HL-60/S4 treated with retinoic acid at 250 ng/mL for 4 days and 3 days (cell line): ENCODE results near the gene USP32.
"Not testable (repeated sequence)": the region's sequence is repeated elsewhere in the genome, so short reads cannot be mapped to it uniquely, and the experiment has no call there.

Source experiments
- in situ Hi-C: fragments of 300-500 bp; cut with MboI; formaldehyde crosslinking; loops from 2 replicates; pipeline ENCODE4 v1.7.0; 2022; ENCODE audit warnings: low sequenced_read_pairs

Gene USP32

DNA sequence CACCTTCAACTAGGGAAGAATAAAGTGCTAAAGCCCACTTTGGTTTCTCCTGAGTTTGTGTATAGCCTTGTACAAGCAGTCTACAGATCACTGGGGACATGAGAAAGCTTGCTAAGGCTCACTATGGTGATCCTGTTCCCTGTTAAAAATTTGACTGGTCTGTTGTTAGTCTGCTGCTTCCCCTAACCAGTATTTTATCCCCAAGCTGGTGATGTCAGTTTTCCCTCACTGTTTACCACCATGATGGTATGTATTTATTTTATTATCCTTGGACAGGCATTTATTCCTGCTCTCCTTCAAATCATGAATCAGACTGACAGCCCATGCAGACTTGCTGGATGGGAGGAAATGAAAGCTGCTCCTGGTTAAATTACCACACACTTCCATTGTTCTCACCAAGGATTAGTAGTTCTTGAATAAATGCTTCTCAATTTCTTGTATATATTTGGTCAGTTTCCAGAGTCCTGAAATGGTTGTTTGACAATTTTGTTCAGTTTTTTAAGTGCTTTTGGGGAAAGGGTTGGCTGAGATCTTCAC lies 142.6 kb downstream of the USP32 start:
- in situ Hi-C loops: no loop called here

DNA sequence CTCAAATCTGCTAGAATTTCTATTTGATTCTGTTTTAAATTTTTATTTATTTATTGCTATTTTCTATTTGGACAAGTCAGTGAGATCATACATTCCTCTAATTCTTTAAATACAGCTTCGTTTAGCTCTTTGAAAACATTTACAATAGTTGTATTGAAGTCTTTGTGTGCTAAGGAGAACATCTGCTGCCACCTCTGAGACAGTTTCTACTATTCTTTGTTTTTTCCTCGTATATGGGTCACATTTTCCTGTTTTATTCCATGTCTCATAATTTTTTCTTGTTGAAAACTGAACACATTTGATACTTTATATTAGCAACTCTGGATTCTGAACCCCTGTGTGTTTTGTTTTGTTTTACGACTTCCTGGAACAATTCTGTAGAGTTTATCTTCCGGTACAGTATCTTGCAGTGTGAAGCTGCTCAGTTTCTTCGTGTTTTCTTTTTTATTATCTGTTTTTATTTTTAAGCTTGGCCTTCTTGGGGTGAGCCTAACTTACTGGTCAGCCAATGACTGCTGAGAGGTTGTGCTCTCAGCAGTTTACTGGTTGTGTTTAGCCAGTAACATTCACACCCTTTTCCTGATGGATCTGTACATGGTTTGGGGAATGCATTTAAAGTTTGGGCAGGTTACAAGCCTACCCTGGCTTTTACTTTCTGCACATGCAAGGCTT lies 143.2 kb downstream of the USP32 start:
- in situ Hi-C loops: no loop called here

GRCh38 chr17:60247836-60248461 lies 144.0 kb downstream of the USP32 start:
- in situ Hi-C loops: no loop called here

GRCh38 chr17:60244656-60245055 lies 147.3 kb downstream of the USP32 start:
- in situ Hi-C loops: no loop called here

GRCh38 chr17:60240290-60240689 lies 151.6 kb downstream of the USP32 start:
- in situ Hi-C loops: no loop called here

DNA sequence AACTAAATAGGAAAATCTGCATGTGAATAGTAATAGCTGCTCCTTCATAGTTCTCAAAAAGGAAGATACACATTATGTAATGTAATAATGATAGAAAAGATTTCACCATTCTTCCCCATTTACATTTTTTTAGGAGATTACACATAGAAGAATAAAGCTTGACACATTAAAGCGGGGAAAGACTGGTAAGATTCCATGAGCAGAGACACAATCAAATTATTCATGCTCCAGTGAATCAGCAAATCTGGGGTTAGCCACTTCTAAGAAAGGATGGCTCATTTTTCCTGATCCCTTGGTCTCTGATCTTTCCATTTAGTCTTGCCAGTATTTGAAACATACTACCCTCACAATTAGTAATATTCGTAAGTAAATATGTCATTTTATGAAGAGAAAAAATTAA lies 160.2 kb downstream of the USP32 start:
- in situ Hi-C loops: no loop called here

- in situ Hi-C loops: no loop called here
Observed at GRCh38 chr17:60231234-60231633, 160.7 kb downstream of the USP32 start.

DNA sequence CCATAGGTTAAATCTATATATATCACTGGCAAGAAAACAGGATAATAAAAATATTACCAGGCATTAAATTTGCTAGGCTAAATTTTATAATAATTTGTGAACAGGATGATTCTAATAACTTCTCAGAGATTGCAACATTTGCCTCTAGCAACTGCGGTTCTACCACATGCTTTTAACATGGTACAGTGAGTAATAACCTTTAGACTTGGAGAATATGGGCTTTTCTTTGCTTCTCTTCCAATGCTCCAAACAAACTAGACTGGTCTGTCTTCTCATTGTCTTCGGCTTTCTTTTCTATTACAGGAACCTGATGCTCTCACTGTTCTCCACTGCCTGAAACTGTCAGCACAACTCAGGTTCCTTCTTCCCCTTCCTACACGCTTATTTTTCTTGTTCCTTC lies 161.6 kb downstream of the USP32 start:
- in situ Hi-C loops: no loop called here

DNA sequence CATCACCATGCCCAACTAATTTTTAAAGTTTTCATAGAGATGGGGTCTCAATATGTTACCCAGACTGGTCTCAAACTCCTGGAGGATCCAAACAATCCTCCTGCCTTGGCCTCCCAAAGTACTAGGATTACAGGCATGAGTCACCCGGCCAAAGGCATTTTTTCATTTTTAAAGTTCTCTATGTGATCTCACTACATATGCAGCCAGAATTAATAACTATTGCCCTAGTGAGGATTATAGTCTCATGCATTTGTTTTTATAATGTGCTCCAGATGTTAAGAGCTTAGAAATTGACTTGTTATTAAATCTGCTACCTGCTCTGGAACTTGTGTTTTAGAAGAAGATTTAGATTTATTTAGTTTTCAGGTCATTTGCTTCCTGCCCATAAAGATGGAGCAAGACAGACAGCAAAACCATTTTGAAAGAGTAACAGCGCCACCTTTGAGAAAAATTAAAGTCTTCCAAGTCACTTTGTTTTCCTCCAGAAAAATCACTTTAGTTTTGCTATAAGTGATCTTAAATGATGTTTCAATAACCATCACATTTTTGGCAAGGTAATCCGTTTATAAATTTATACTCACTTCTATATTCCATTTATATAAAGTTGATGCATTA lies 162.6 kb downstream of the USP32 start:
- in situ Hi-C loops: no loop called here

GRCh38 chr17:60227276-60227675 lies 164.7 kb downstream of the USP32 start:
- in situ Hi-C loops: not testable (repeated sequence)

- in situ Hi-C loops: no loop called here
Observed at GRCh38 chr17:60224064-60224463, 167.9 kb downstream of the USP32 start.

DNA sequence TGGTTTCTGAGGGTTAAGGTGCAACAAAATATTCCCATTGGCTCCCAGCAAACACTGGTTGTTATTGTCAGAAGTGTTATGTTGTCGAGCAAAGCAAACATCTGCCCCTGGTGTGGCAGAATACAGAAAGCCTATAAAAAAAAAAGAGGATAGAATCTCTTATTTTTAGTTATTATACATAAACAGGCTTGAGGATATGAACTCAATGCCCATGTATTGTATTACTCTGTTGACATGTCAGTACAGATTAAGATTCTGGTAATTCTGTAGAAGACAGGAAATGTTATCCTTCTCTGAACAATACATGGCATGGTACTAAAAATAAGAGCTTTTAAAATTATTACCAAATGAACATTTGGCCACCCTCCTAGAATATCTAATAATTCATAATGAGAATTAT lies 168.5 kb downstream of the USP32 start:
- in situ Hi-C loops: no loop called here

DNA sequence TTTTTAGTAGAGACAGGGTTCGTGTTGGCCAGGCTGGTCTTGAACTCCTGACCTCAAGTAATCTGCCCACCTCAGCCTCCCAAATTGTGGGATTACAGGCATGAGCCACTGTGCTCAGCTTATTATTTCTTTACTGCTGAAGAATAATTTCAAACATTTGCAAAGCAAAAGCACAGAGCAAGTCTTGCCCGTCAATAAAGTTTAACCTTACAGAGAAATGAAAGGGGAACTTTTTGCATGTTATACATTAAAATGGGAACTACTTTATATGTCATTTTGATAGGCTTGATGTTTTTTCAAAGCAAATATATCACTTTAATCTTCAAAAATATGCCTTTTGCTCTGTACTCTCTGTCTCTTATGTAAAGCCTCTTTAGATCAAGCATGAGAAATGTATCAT lies 173.2 kb downstream of the USP32 start:
- in situ Hi-C loops: not testable (repeated sequence)

GRCh38 chr17:60215895-60216294 lies 176.0 kb downstream of the USP32 start:
- in situ Hi-C loops: not testable (repeated sequence)

GRCh38 chr17:60211282-60211681 lies 180.7 kb downstream of the USP32 start:
- in situ Hi-C loops: not testable (repeated sequence)

DNA sequence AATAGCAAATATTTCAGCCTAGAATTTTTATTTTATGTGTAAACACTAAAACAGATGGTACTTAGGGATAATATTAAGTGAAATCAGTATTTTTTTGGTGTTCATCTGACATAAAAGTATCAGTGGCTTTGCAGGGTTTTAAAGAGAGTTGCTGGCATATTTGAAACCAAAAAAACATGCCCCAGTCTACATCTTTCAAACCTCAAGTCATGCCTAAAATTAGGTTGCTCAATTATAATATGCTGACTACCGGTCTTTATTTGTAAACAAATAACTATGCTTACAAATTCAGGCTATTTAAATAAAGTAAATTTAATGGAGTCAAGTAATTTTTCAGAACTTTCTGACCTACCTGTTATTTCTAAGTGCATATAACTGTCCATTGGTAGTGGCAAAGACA lies 183.6 kb downstream of the USP32 start:
- in situ Hi-C loops: not testable (repeated sequence)

- in situ Hi-C loops: not testable (repeated sequence)
Observed at GRCh38 chr17:60205782-60206181, 186.2 kb downstream of the USP32 start.

DNA sequence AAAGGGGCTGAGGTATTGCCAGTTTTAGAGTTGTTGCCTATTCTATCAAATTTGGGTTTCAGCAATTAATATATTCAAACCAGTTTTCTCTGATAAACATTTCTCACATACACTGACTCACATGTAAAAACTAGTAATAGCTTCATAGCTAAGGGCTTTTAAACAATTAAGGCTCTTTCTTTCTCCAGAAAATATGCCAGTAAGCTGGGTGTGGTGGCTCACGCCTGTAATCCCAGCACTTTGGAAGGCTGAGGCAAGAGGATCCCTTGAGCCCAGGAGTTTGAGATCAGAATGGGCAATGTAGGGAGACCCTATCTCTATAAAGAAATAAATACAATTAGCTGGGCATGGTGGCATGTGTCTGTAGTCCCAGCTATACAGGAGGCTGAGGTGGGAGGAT lies 193.3 kb downstream of the USP32 start:
- in situ Hi-C loops: not testable (repeated sequence)

GRCh38 chr17:60194141-60194540 lies 197.8 kb downstream of the USP32 start:
- in situ Hi-C loops: not testable (repeated sequence)

DNA sequence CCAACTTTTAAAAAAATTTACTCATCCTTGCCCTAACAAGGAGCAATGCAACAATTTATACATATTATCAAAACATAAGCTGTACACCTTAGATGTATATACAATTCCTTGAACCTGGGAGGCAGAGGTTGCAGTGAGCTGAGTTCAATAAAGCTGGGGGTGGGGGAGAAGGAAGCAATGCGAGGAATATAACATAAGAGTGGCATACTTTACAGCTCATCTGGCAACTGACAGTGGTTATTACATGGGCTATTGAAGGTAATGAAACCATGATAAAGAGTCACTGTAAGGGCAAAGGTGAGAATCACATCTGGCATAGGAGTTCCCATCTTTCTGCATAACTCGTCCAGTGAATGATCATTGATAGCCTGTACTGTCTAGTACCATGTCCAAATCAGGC lies 198.5 kb downstream of the USP32 start:
- in situ Hi-C loops: no loop called here

GRCh38 chr17:60193032-60193431 lies 198.9 kb downstream of the USP32 start:
- in situ Hi-C loops: not testable (repeated sequence)

DNA sequence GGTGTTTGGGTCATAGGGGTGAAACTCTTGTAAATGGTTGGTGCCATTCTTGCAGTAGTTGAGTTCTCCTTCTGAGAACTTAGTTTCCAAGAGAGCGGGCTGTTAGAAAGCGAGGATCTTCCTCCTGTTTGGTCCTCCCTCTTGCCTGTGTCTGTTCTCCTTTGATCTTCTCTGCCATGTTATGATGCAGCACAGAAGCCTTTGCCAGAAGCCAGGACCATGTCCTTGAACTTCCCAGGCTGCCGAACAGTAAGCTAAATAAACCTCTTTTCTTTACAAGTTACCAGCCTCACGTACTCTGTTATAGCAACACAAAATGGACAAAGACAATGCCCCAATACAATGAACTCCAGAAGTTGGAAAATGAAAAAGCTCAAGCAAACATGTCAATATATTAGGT lies 201.9 kb downstream of the USP32 start:
- in situ Hi-C loops: not testable (repeated sequence)
